H9 (cell line): ENCODE data around the gene ANO3. TPM values are rescaled to one million over a fixed set of nuclear protein-coding genes. Genes with fewer than 3 reads are reported as not detected.

Experiments
- DNase-seq: peaks from one replicate; pipeline ENCODE4 v3.0.0-alpha.2; 2017
- H2AFZ ChIP-seq: one replicate; pipeline ENCODE4 v1.6.1; 2013; ENCODE audit warnings: mild to moderate bottlenecking, low read length, control low read depth, moderate library complexity
- H2AK5ac ChIP-seq: 2 replicates; pipeline ENCODE4 v1.6.1; 2013; ENCODE audit warnings: low read length, control low read depth, mixed read lengths; ENCODE audit not compliant: insufficient read length
- H2BK120ac ChIP-seq: one replicate; pipeline ENCODE4 v1.6.1; 2013; ENCODE audit warnings: low read depth, mild to moderate bottlenecking, low read length, control low read depth, inconsistent platforms; ENCODE audit not compliant: poor library complexity, severe bottlenecking
- H2BK12ac ChIP-seq: 2 replicates; pipeline ENCODE4 v1.6.1; 2013; ENCODE audit warnings: low read length, control low read depth, mixed read lengths, low read depth; ENCODE audit not compliant: insufficient read length
- H2BK15ac ChIP-seq: 2 replicates; pipeline ENCODE4 v1.6.1; 2013; ENCODE audit warnings: low read depth, low read length, control low read depth
- H2BK20ac ChIP-seq: one replicate; pipeline ENCODE4 v1.6.1; 2013; ENCODE audit warnings: low read depth, mild to moderate bottlenecking, low read length, control low read depth, inconsistent platforms; ENCODE audit not compliant: poor library complexity, severe bottlenecking
- H2BK5ac ChIP-seq: 2 replicates; pipeline ENCODE4 v1.6.1; 2013; ENCODE audit warnings: low read length, control low read depth, mixed read lengths; ENCODE audit not compliant: insufficient read length
- H3K14ac ChIP-seq: 2 replicates; pipeline ENCODE4 v1.6.1; 2013; ENCODE audit warnings: low read length, control low read depth; ENCODE audit not compliant: insufficient read depth
- H3K18ac ChIP-seq: 2 replicates; pipeline ENCODE4 v1.6.1; 2013; ENCODE audit warnings: low read depth, mild to moderate bottlenecking, mixed read lengths, low read length, control low read depth; ENCODE audit not compliant: insufficient read length
- H3K23ac ChIP-seq: 2 replicates; pipeline ENCODE4 v1.6.1; 2013; ENCODE audit warnings: low read length, control low read depth, mixed read lengths, low read depth; ENCODE audit not compliant: insufficient read length
- H3K23me2 ChIP-seq: 2 replicates; pipeline ENCODE4 v1.6.1; 2013; ENCODE audit warnings: low read depth, mild to moderate bottlenecking, mixed read lengths, low read length, control low read depth; ENCODE audit not compliant: insufficient read length, poor library complexity, severe bottlenecking
- H3K27ac ChIP-seq: 2 replicates; pipeline ENCODE4 v1.5.1; 2013; ENCODE audit warnings: low read length, control low read depth, mixed read lengths, low read depth; ENCODE audit not compliant: insufficient read length
- H3K27me3 ChIP-seq: 2 replicates; pipeline ENCODE4 v1.6.1; 2013; ENCODE audit warnings: low read length, control low read depth, inconsistent platforms; ENCODE audit not compliant: insufficient read depth
- H3K4ac ChIP-seq: 2 replicates; pipeline ENCODE4 v1.6.1; 2013; ENCODE audit warnings: low read depth, mild to moderate bottlenecking, control low read depth, inconsistent platforms, low read length, moderate library complexity
- H3K4me1 ChIP-seq: 2 replicates; pipeline ENCODE4 v1.6.1; 2013; ENCODE audit warnings: low read length, control low read depth, inconsistent platforms; ENCODE audit not compliant: insufficient read depth
- H3K4me2 ChIP-seq: 2 replicates; pipeline ENCODE4 v1.6.1; 2013; ENCODE audit warnings: low read length, control low read depth, mixed read lengths; ENCODE audit not compliant: insufficient read length, insufficient read depth
- H3K56ac ChIP-seq: 2 replicates; pipeline ENCODE4 v1.6.1; 2013; ENCODE audit warnings: low read depth, mild to moderate bottlenecking, mixed read lengths, low read length, control low read depth; ENCODE audit not compliant: insufficient read length
- H3K79me1 ChIP-seq: 2 replicates; pipeline ENCODE4 v1.6.1; 2013; ENCODE audit warnings: low read depth, mild to moderate bottlenecking, moderate library complexity, low read length, control low read depth, inconsistent platforms; ENCODE audit not compliant: insufficient read depth, poor library complexity, severe bottlenecking
- H3K79me2 ChIP-seq: 2 replicates; pipeline ENCODE4 v1.6.1; 2013; ENCODE audit warnings: low read length, control low read depth, inconsistent platforms; ENCODE audit not compliant: insufficient read depth
- H3K9ac ChIP-seq: 2 replicates; pipeline ENCODE4 v1.6.1; 2013; ENCODE audit warnings: low read length, control low read depth, mixed read lengths; ENCODE audit not compliant: insufficient read length; ENCODE audit errors: extremely low read depth
- H3K9me3 ChIP-seq: one replicate; pipeline ENCODE4 v1.6.1; 2013; ENCODE audit warnings: low read depth, low read length, inconsistent platforms; ENCODE audit not compliant: control insufficient read depth
- H3T11ph ChIP-seq: one replicate; pipeline ENCODE4 v1.6.1; 2013; ENCODE audit warnings: mild to moderate bottlenecking, low read length, control low read depth, inconsistent platforms
- H4K20me1 ChIP-seq: one replicate; pipeline ENCODE4 v1.6.1; 2013; ENCODE audit not compliant: control insufficient read depth, insufficient read length, insufficient read depth
- H4K5ac ChIP-seq: 2 replicates; pipeline ENCODE4 v1.6.1; 2013; ENCODE audit warnings: low read depth, mild to moderate bottlenecking, mixed read lengths, low read length, control low read depth; ENCODE audit not compliant: insufficient read length
- H4K8ac ChIP-seq: replicated peaks from 2 replicates; pipeline ENCODE4 v1.6.1; 2013; ENCODE audit warnings: low read length, control low read depth, mixed read lengths, low read depth; ENCODE audit not compliant: insufficient read length
- H4K91ac ChIP-seq: 2 replicates; pipeline ENCODE4 v1.6.1; 2013; ENCODE audit warnings: low read depth, mild to moderate bottlenecking, moderate library complexity, mixed read lengths, low read length, control low read depth; ENCODE audit not compliant: insufficient read length
- H3K27ac Mint-ChIP-seq, 3 experiments: 2 replicates in 2 of 3; 3 replicates in 1 of 3; pipeline ENCODE4 v1.8.0; 2020 to 2021; ENCODE audit warnings: mixed read lengths in 3 of 3, mild to moderate bottlenecking in 1 of 3, moderate library complexity in 1 of 3
- H3K27me3 Mint-ChIP-seq: 2 replicates; pipeline ENCODE4 v1.8.0; 2021; ENCODE audit warnings: low read depth, mild to moderate bottlenecking, moderate library complexity, mixed read lengths
- H3K36me3 Mint-ChIP-seq, 3 experiments: 2 replicates in 2 of 3; 3 replicates in 1 of 3; pipeline ENCODE4 v1.8.0; 2020 to 2021; ENCODE audit warnings: low read depth in 3 of 3, mixed read lengths in 3 of 3; ENCODE audit not compliant: insufficient read depth in 1 of 3
- H3K4me1 Mint-ChIP-seq, 2 experiments: 2 replicates each; pipeline ENCODE4 v1.8.0; 2020; ENCODE audit warnings: mixed read lengths in 2 of 2
- H3K4me3 Mint-ChIP-seq, 2 experiments: 2 replicates in 1 of 2; 3 replicates in 1 of 2; pipeline ENCODE4 v1.8.0; 2020 to 2021; ENCODE audit warnings: mild to moderate bottlenecking in 2 of 2, mixed read lengths in 2 of 2, moderate library complexity in 1 of 2
- H3K9me3 Mint-ChIP-seq, 2 experiments: 2 replicates in 1 of 2; 3 replicates in 1 of 2; pipeline ENCODE4 v1.8.0; 2020; ENCODE audit warnings: mild to moderate bottlenecking in 2 of 2, mixed read lengths in 2 of 2, moderate library complexity in 1 of 2
- WGBS: extraction: QIAGEN DNeasy Blood & Tissue Kit; methylation state at CpG from one replicate; pipeline ENCODE4 v1.1.7; 2013; ENCODE audit warnings: missing lambda C conversion rate, low lambda C conversion rate, mixed read lengths; ENCODE audit not compliant: insufficient read length; ENCODE audit errors: extremely low coverage; 5-methylcytosine and 5-hydroxymethylcytosine counted together
- total RNA-seq: library from RNA; stranded (reverse); gene quantifications from 2 replicates; pipeline ENCODE4 v1.2.1, GENCODE V29; 2021
- TF ChIP-seq, protein P1 (sequence below): fragments of 200-600 bp; sonication (generic); conservative IDR thresholded peaks from 3 replicates; pipeline ENCODE4 v1.8.0; 2021; ENCODE audit warnings: antibody characterized with exemption, mild to moderate bottlenecking

Gene ANO3
- total RNA-seq, 1 experiment from 2014 or later = not detected

DNA sequence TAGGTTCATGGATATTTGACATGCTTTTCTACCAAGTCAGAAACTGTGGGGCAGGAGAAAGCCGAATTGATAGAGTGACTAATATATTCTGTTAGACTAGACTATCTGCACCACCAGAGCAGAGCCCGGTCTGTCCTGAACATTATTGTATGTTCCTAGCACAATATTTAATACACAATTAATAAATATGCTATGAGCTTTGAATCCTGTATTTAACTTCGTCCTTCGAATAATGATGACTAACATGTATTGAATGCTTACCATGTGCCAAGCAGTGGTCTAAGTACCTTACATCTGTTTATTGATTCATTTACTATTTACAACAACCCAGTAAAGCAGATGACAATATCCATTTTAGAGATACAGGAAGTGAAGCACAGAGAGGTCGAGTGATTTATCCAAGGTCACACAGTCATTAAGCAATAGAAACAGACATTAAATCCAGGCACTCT is 44.8 kb upstream of the ANO3 start:
- Histone ChIP-seq H2BK20ac (no peak overlapping the region), H3K27ac (no peak overlapping the region), H4K20me1 (no peaks in the 10 kb centered on the region), H4K8ac (no peak overlapping the region), H3K27me3 (no peaks in the 10 kb centered on the region), H4K5ac (no peak overlapping the region), H2BK5ac (no peak overlapping the region), H3K4me2 (no peak overlapping the region), H3K79me2 (no peaks in the 10 kb centered on the region), H3K4me1 (peaks cover 8% of the 10 kb centered on the region; the same call in 1 of the 2 replicates), H3K4ac (no peak overlapping the region), H2BK15ac (no peak overlapping the region), H3K23me2 (no peaks in the 10 kb centered on the region), H3K9me3 (no peaks in the 10 kb centered on the region), H2AK5ac (no peak overlapping the region), H2BK120ac (no peak overlapping the region), H3K79me1 (no peaks in the 10 kb centered on the region), H3K56ac (no peak overlapping the region), H2AFZ (no peak overlapping the region), H3K9ac (no peak overlapping the region), H4K91ac (no peak overlapping the region), H3K14ac (no peak overlapping the region), H3T11ph (no peak overlapping the region), H2BK12ac (no peak overlapping the region), H3K23ac (no peak overlapping the region), H3K18ac (no peak overlapping the region)
- Mint-ChIP-seq H3K36me3 (no peaks in the 10 kb centered on the region), H3K27ac (no peak overlapping the region), H3K4me3 (no peak overlapping the region), H3K9me3 (no peaks in the 10 kb centered on the region; a peak in 1 of 5 replicates), H3K4me1 (peaks cover 19 to 21% of the 10 kb centered on the region in 2 experiments), H3K27me3 (peaks cover 5% of the 10 kb centered on the region; the same call in 1 of the 2 replicates)
- no CpG with 5 or more reads among the region's 5 CpGs for WGBS
- no peak for DNase-seq
- TF ChIP-seq, protein P1, sequence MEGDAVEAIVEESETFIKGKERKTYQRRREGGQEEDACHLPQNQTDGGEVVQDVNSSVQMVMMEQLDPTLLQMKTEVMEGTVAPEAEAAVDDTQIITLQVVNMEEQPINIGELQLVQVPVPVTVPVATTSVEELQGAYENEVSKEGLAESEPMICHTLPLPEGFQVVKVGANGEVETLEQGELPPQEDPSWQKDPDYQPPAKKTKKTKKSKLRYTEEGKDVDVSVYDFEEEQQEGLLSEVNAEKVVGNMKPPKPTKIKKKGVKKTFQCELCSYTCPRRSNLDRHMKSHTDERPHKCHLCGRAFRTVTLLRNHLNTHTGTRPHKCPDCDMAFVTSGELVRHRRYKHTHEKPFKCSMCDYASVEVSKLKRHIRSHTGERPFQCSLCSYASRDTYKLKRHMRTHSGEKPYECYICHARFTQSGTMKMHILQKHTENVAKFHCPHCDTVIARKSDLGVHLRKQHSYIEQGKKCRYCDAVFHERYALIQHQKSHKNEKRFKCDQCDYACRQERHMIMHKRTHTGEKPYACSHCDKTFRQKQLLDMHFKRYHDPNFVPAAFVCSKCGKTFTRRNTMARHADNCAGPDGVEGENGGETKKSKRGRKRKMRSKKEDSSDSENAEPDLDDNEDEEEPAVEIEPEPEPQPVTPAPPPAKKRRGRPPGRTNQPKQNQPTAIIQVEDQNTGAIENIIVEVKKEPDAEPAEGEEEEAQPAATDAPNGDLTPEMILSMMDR = no peak
